CD14-positive monocyte (primary cell): ENCODE results near the gene FUT1. TPM values are rescaled to one million over a fixed set of nuclear protein-coding genes. Genes with fewer than 3 reads are reported as not detected.

Source experiments
- DNase-seq, 3 donors: peaks; one replicate each; pipeline ENCODE4 v3.0.0-alpha.2; 2011 to 2022
- H2AFZ ChIP-seq: 2 replicates; pipeline ENCODE4 v1.6.0; 2012; ENCODE audit warnings: mild to moderate bottlenecking, low read depth, low read length, inconsistent platforms; ENCODE audit not compliant: insufficient read depth, poor library complexity, severe bottlenecking
- H3K27ac ChIP-seq, 2 donors: 1 replicate in 1 of 2; 2 replicates in 1 of 2; pipeline ENCODE4 v1.5.1; 2012 to 2013; ENCODE audit warnings: low read length in 2 of 2, control low read depth in 1 of 2, inconsistent platforms in 1 of 2, low read depth in 1 of 2, mild to moderate bottlenecking in 1 of 2
- H3K27me3 ChIP-seq, 2 donors: one replicate each; pipeline versions ENCODE4 v1.6.0 to v1.6.1; 2011 to 2013; ENCODE audit warnings: low read length in 2 of 2; ENCODE audit not compliant: control insufficient read depth in 2 of 2, insufficient read depth in 2 of 2
- H3K36me3 ChIP-seq, 2 donors: replicated peaks in 1 of 2; 1 replicate in 1 of 2; 2 replicates in 1 of 2; pipeline versions ENCODE4 v1.5.1 to v1.6.1; 2012 to 2013; ENCODE audit warnings: low read length in 2 of 2, control low read depth in 1 of 2, inconsistent platforms in 1 of 2, mild to moderate bottlenecking in 1 of 2; ENCODE audit not compliant: insufficient read depth in 2 of 2, control insufficient read depth in 1 of 2
- H3K4me1 ChIP-seq, 2 donors: 1 replicate in 1 of 2; 2 replicates in 1 of 2; pipeline versions ENCODE4 v1.5.1 to v1.6.1; 2012 to 2013; ENCODE audit warnings: low read length in 2 of 2, control low read depth in 1 of 2, inconsistent platforms in 1 of 2, mild to moderate bottlenecking in 1 of 2, moderate library complexity in 1 of 2; ENCODE audit not compliant: insufficient read depth in 2 of 2, control insufficient read depth in 1 of 2
- H3K4me2 ChIP-seq: replicated peaks from 2 replicates; pipeline ENCODE3; 2012; ENCODE audit warnings: low read length, moderate library complexity, mild to moderate bottlenecking; ENCODE audit not compliant: poor library complexity, severe bottlenecking; ENCODE audit errors: extremely low read depth
- H3K4me3 ChIP-seq, 3 experiments: fragments of 200-600 bp in 1 of 3; sonication (generic) in 1 of 3; replicated peaks in 1 of 3; 1 replicate in 2 of 3; 2 replicates in 1 of 3; pipeline ENCODE4 v1.5.1; 2011 to 2013; ENCODE audit warnings: low read length in 3 of 3, mild to moderate bottlenecking in 3 of 3, control low read depth in 2 of 3, low read depth in 2 of 3, inconsistent platforms in 1 of 3, moderate library complexity in 1 of 3
- H3K79me2 ChIP-seq: 2 replicates; pipeline ENCODE4 v1.6.0; 2012; ENCODE audit warnings: mild to moderate bottlenecking, control low read depth, inconsistent platforms, low read length, moderate library complexity; ENCODE audit not compliant: insufficient read depth
- H3K9ac ChIP-seq: 2 replicates; pipeline ENCODE4 v1.6.0; 2017; ENCODE audit warnings: low read length, mild to moderate bottlenecking; ENCODE audit not compliant: insufficient read depth, poor library complexity, severe bottlenecking
- H3K9me3 ChIP-seq, 2 donors: replicated peaks in 1 of 2; 1 replicate in 1 of 2; 2 replicates in 1 of 2; pipeline versions ENCODE4 v1.5.1 to v1.6.1; 2012 to 2013; ENCODE audit warnings: low read length in 2 of 2, control low read depth in 1 of 2; ENCODE audit not compliant: control insufficient read depth in 1 of 2, insufficient read depth in 1 of 2
- H4K20me1 ChIP-seq: 2 replicates; pipeline ENCODE4 v1.6.0; 2012; ENCODE audit warnings: mild to moderate bottlenecking, low read length, control low read depth, moderate library complexity; ENCODE audit not compliant: insufficient read depth
- H3K27ac Mint-ChIP-seq, 7 donors: one replicate each; pipeline ENCODE4 v1.8.0; 2020; ENCODE audit warnings: mild to moderate bottlenecking in 7 of 7, mixed read lengths in 7 of 7, moderate library complexity in 6 of 7, inconsistent platforms in 2 of 7
- H3K27me3 Mint-ChIP-seq, 3 donors: one replicate each; pipeline ENCODE4 v1.8.0; 2021 to 2022; ENCODE audit warnings: low read depth in 3 of 3, mild to moderate bottlenecking in 3 of 3, mixed read lengths in 3 of 3, moderate library complexity in 3 of 3, inconsistent platforms in 1 of 3
- H3K36me3 Mint-ChIP-seq, 2 donors: one replicate each; pipeline ENCODE4 v1.8.0; 2020; ENCODE audit warnings: mixed read lengths in 2 of 2, inconsistent platforms in 1 of 2, mild to moderate bottlenecking in 1 of 2
- H3K4me1 Mint-ChIP-seq: one replicate; pipeline ENCODE4 v1.8.0; 2020; ENCODE audit warnings: mild to moderate bottlenecking, mixed read lengths
- H3K4me3 Mint-ChIP-seq, 2 donors: one replicate each; pipeline ENCODE4 v1.8.0; 2020; ENCODE audit warnings: mild to moderate bottlenecking in 2 of 2, mixed read lengths in 2 of 2, moderate library complexity in 1 of 2
- H3K9me3 Mint-ChIP-seq, 7 donors: one replicate each; pipeline ENCODE4 v1.8.0; 2020 to 2022; ENCODE audit warnings: mixed read lengths in 7 of 7, mild to moderate bottlenecking in 6 of 7, moderate library complexity in 6 of 7, inconsistent platforms in 2 of 7
- WGBS: methylation state at CpG from one replicate; pipeline ENCODE4 v1.1.5; 2013; ENCODE audit warnings: missing lambda C conversion rate; ENCODE audit not compliant: insufficient coverage; 5-methylcytosine and 5-hydroxymethylcytosine counted together
- intact Hi-C, 2 donors: fragments of 100-400 bp; cut with micrococcal nuclease; formaldehyde crosslinking; loops; one replicate each; pipeline versions ENCODE4 v1.15.0 to v1.15.1; 2023
- polyA plus RNA-seq, 3 donors: library from polyadenylated mRNA; depleted of rRNA in 1 of 3; unstranded in 2 of 3; stranded (reverse) in 1 of 3; fragments of 300-500 nt in 2 of 3; fragments of >200 nt in 1 of 3; fragmentation: Illumina TruSeq in 2 of 3; gene quantifications; 1 replicate in 2 of 3; 2 replicates in 1 of 3; pipeline ENCODE4 v1.2.3, GENCODE V29; 2012 to 2021
- TF ChIP-seq, protein P1 (sequence below): fragments of 200-600 bp; IDR thresholded peaks from one replicate; pipeline ENCODE4 v1.8.0; 2022; ENCODE audit warnings: antibody characterized with exemption, mild to moderate bottlenecking

The FUT1 gene
- polyA plus RNA-seq, 3 donors: 0.03 TPM; not detected in 2

DNA sequence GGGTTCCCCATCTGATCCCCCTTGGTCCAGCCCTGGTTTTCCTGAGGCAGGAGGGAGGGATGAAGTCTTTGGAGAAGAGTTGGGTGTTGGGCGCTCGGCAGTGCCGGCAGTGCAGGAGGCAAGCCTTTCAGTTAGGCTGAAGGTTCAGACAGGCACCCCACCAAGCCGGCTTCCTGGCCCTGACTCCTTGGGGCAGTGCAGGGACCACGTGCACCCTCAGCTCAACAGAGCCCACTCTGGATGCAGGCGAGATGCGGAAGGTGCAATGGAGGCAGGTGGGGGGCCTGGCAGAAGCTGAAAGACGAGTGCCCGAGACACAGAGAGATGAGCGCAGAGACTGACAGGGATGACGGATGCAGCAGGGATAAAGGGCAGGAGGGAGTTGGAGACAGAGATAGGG is 44.0 kb downstream of the FUT1 start:
- Histone ChIP-seq H3K79me2 (no peaks in the 10 kb centered on the region), H3K4me3 (no peak overlapping the region), H3K36me3 (no peaks in the 10 kb centered on the region), H4K20me1 (no peaks in the 10 kb centered on the region), H3K27ac (no peak overlapping the region), H3K4me1 (peaks cover 7% of the 10 kb centered on the region in 2 donors), H3K4me2 (no peak overlapping the region), H3K9me3 (peaks cover 0 to 9% of the 10 kb centered on the region in 2 donors), H3K27me3 (peaks cover 0 to 2% of the 10 kb centered on the region in 2 donors), H3K9ac (no peak overlapping the region), H2AFZ (no peak overlapping the region)
- Mint-ChIP-seq H3K4me1 (peaks cover 8% of the 10 kb centered on the region), H3K4me3 (no peak overlapping the region), H3K9me3 (peaks cover 0 to 14% (median 6%) of the 10 kb centered on the region in 7 donors), H3K27me3 (peaks cover 5 to 7% (median 6%) of the 10 kb centered on the region in 3 donors), H3K36me3 (peaks cover 0 to 2% of the 10 kb centered on the region in 2 donors), H3K27ac (no peak overlapping the region)
- TF ChIP-seq, protein P1, sequence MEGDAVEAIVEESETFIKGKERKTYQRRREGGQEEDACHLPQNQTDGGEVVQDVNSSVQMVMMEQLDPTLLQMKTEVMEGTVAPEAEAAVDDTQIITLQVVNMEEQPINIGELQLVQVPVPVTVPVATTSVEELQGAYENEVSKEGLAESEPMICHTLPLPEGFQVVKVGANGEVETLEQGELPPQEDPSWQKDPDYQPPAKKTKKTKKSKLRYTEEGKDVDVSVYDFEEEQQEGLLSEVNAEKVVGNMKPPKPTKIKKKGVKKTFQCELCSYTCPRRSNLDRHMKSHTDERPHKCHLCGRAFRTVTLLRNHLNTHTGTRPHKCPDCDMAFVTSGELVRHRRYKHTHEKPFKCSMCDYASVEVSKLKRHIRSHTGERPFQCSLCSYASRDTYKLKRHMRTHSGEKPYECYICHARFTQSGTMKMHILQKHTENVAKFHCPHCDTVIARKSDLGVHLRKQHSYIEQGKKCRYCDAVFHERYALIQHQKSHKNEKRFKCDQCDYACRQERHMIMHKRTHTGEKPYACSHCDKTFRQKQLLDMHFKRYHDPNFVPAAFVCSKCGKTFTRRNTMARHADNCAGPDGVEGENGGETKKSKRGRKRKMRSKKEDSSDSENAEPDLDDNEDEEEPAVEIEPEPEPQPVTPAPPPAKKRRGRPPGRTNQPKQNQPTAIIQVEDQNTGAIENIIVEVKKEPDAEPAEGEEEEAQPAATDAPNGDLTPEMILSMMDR: no peak
- intact Hi-C loops: no loop called here
- WGBS: 98% methylated on average over 11 of the region's 11 CpGs
- DNase-seq: no peak

DNA sequence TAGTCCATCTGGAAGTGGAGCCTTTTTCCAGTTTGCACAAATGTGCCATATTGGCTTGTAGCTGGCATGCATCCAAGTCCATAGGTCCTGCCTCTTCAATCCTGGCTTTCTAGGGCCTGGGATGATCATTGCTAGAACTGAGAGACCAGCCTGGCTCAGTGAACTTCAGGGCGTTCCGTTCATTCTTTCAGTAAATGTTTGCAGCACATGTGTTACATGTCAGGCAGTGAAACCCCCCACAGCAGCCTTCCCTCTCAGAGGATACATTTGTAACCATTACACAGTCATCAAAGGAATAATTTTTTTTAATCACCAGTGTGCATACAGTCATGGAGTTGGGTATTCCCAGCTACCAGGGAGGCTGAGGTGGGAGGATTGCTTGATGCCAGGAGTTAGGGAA is 47.0 kb downstream of the FUT1 start:
- Histone ChIP-seq H3K36me3 (no peaks in the 10 kb centered on the region), H3K27me3 (no peaks in the 10 kb centered on the region), H3K4me2 (no peak overlapping the region), H3K79me2 (no peaks in the 10 kb centered on the region), H3K9me3 (no peaks in the 10 kb centered on the region), H3K4me1 (no peaks in the 10 kb centered on the region), H3K9ac (no peak overlapping the region), H4K20me1 (no peaks in the 10 kb centered on the region), H2AFZ (no peak overlapping the region), H3K4me3 (no peak overlapping the region), H3K27ac (no peak overlapping the region)
- H3K27me3 Mint-ChIP-seq: peaks cover 0 to 4% (median 1%) of the 10 kb centered on the region in 3 donors
- WGBS: 79% methylated on average over 2 of the region's 2 CpGs
- no peak for DNase-seq
- H3K27ac Mint-ChIP-seq: no peak overlapping the region
- H3K9me3 Mint-ChIP-seq: peaks cover 0 to 5% (median 2%) of the 10 kb centered on the region in 7 donors
- TF ChIP-seq, protein P1: no peak
- H3K4me3 Mint-ChIP-seq: no peak overlapping the region
- peaks cover 0 to 4% of the 10 kb centered on the region in 2 donors for H3K36me3 Mint-ChIP-seq
- intact Hi-C loops: no loop called here
- H3K4me1 Mint-ChIP-seq: no peaks in the 10 kb centered on the region
